Hepatocyte (in vitro differentiated cells): ENCODE measurements around the gene FYN.

Experiments
- CTCF ChIP-seq: fragments of 200-600 bp; sonication (generic); IDR thresholded peaks from 2 replicates; pipeline ENCODE4 v1.5.1; 2016; ENCODE audit warnings: antibody characterized with exemption, mild to moderate bottlenecking; ENCODE audit not compliant: poor library complexity
- EZH2phosphoT487 ChIP-seq: fragments of 200-600 bp; sonication (generic); IDR thresholded peaks from one replicate; pipeline ENCODE4 v1.6.1; 2018; ENCODE audit warnings: antibody characterized with exemption, mild to moderate bottlenecking, low read depth, moderate library complexity; ENCODE audit not compliant: unreplicated experiment, severe bottlenecking

GRCh38 chr6:111808493-111808892 is 64.8 kb downstream of the FYN start:
- TF ChIP-seq CTCF (no peak), EZH2phosphoT487 (no peak)
